K562 (cell line): ENCODE results near the gene NUBPL. TPM values are rescaled to one million over a fixed set of nuclear protein-coding genes. Genes with fewer than 3 reads are reported as not detected.

Experiments
- ARID2 ChIP-seq: fragments of 450-650 bp; IDR thresholded peaks from 2 replicates; pipeline ENCODE4 v1.6.1; 2017; ENCODE audit warnings: antibody characterized with exemption, mild to moderate bottlenecking
- CHAMP1 ChIP-seq: fragments of 450-650 bp; IDR thresholded peaks from 2 replicates; pipeline ENCODE4 v1.6.1; 2016; ENCODE audit warnings: mild to moderate bottlenecking
- CREB3L1 ChIP-seq: fragments of 450-650 bp; IDR thresholded peaks from 2 replicates; pipeline ENCODE4 v1.6.1; 2014; ENCODE audit warnings: low read depth, mild to moderate bottlenecking, moderate library complexity, borderline replicate concordance
- ERF ChIP-seq: fragments of 450-650 bp; formaldehyde crosslinking; IDR thresholded peaks from 2 replicates; pipeline ENCODE4 v1.4.0; 2020; ENCODE audit warnings: mild to moderate bottlenecking, mixed read lengths
- ETV1 ChIP-seq: fragments of 450-650 bp; conservative IDR thresholded peaks from 2 replicates; pipeline ENCODE4 v1.6.1; 2016; ENCODE audit warnings: missing genetic modification characterization, control low read depth, low read depth, missing compliant biosample characterization
- ETV5 ChIP-seq: sonication (generic); formaldehyde crosslinking; IDR thresholded peaks from 2 replicates; pipeline ENCODE4 v1.4.0; 2020; ENCODE audit warnings: low read depth, mild to moderate bottlenecking, missing genetic modification reagents
- MBD2 ChIP-seq: sonication (generic); IDR thresholded peaks from 2 replicates; pipeline ENCODE4 v1.6.1; 2016; ENCODE audit warnings: low read depth, borderline replicate concordance
- NFIC ChIP-seq: fragments of 450-650 bp; IDR thresholded peaks from 2 replicates; pipeline ENCODE4 v1.6.1; 2017; ENCODE audit warnings: mild to moderate bottlenecking, inconsistent platforms
- RBM14 ChIP-seq: fragments of 200-400 bp; formaldehyde crosslinking; IDR thresholded peaks from 2 replicates; pipeline ENCODE4 v1.6.1; 2018; ENCODE audit warnings: low read depth, mild to moderate bottlenecking, low read length, moderate library complexity, borderline replicate concordance; ENCODE audit not compliant: insufficient read depth
- SMAD4 ChIP-seq: fragments of 250-450 bp; sonication (Bioruptor Pico); conservative IDR thresholded peaks from 2 replicates; pipeline ENCODE4 v1.8.0; 2021; ENCODE audit warnings: inconsistent platforms, mild to moderate bottlenecking, moderate library complexity
- SNIP1 ChIP-seq: fragments of 450-650 bp; IDR thresholded peaks from 2 replicates; pipeline ENCODE4 v1.7.1; 2017; ENCODE audit warnings: low read depth, mild to moderate bottlenecking
- STAT6 ChIP-seq: sonication (generic); formaldehyde crosslinking; IDR thresholded peaks from 2 replicates; pipeline ENCODE4 v1.8.1; 2023; ENCODE audit warnings: mild to moderate bottlenecking, missing genetic modification reagents
- ZKSCAN1 ChIP-seq: fragments of 150-350 bp; IDR thresholded peaks from 2 replicates; pipeline ENCODE4 v1.6.1; 2016; ENCODE audit warnings: low read depth, low read length
- ZNF12 ChIP-seq: sonication (generic); formaldehyde crosslinking; IDR thresholded peaks from 2 replicates; pipeline ENCODE4 v1.4.0; 2020; ENCODE audit warnings: mild to moderate bottlenecking, missing genetic modification reagents
- ZNF740 ChIP-seq, 3 experiments: fragments of 200-800 bp in 1 of 3; sonication (Bioruptor generic) in 1 of 3; sonication (generic) in 1 of 3; formaldehyde crosslinking in 1 of 3; IDR thresholded peaks; 2 replicates each; pipeline versions ENCODE4 v1.6.1 to v1.8.0; 2016 to 2022; ENCODE audit warnings: mild to moderate bottlenecking in 2 of 3, missing compliant biosample characterization in 2 of 3, missing genetic modification characterization in 2 of 3, missing genetic modification reagents in 1 of 3
- polyA plus RNA-seq, 8 experiments: library from polyadenylated mRNA; depleted of rRNA in 4 of 8; stranded (reverse) in 5 of 8; unstranded in 3 of 8; fragments of >200 nt; fragmentation: Nextera tagmentation in 2 of 8; fragmentation: Illumina TruSeq in 1 of 8; extraction: Ambion mirVana in 2 of 8; extraction: Trizol in 1 of 8; gene quantifications; 2 replicates each; pipeline versions ENCODE4 v1.2.1 to v1.2.3, GENCODE V29; 2011 to 2014; ENCODE audit warnings: inconsistent platforms in 1 of 8, missing spikeins in 1 of 8
- total RNA-seq, 7 experiments: library from RNA; depleted of rRNA in 6 of 7; stranded (reverse); fragments of >200 nt in 6 of 7; fragmentation: Illumina TruSeq in 2 of 7; extraction: Trizol in 2 of 7; gene quantifications; 2 replicates each; pipeline versions ENCODE4 v1.2.1 to v1.2.3, GENCODE V29; 2011 to 2021; ENCODE audit warnings: low replicate concordance in 1 of 7
- TF ChIP-seq, protein P1 (sequence below): fragments of 250-450 bp; sonication (Bioruptor Pico); IDR thresholded peaks from 2 replicates; pipeline ENCODE4 v1.5.0; 2021
- TF ChIP-seq, protein P2 (sequence below), 2 experiments: fragments of 450-650 bp; IDR thresholded peaks; 2 replicates each; pipeline ENCODE4 v1.6.1; 2016

The NUBPL gene
- total and polyA plus RNA-seq, 9 of the 15 experiments (the other 6 are each of a cell fraction or from before 2014, with no cell fraction given), result 3.2 to 8.7 (median 6.1) TPM

- TF ChIP-seq STAT6 (CRISPR knock-in tag) (no peak), CHAMP1 (peak; percentile 54; the same call in 1 of the 2 replicates), MBD2 (peak; percentile 35; the same call in 1 of the 2 replicates), ETV1 (tag) (no peak), ARID2 (no peak), SMAD4 (CRISPR knock-in tag) (0 out of 2 replicates have a peak, but pooled peaks have one; percentile 30), CREB3L1 (peak; percentile 49; the same call in 1 of the 2 replicates), NFIC (peak; percentile 72), ZKSCAN1 (0 out of 2 replicates have a peak, but pooled peaks have one; percentile 28), ZNF740 (CRISPR knock-in tag; IDR thresholded peaks at IDR 0.05) (no peak), ZNF740 (tag; IDR thresholded peaks at IDR 0.05) (no peak), RBM14 (no peak), SNIP1 (no peak), ETV5 (no peak), ZNF12 (CRISPR knock-in tag) (no peak), ERF (no peak)
- TF ChIP-seq, protein P1, sequence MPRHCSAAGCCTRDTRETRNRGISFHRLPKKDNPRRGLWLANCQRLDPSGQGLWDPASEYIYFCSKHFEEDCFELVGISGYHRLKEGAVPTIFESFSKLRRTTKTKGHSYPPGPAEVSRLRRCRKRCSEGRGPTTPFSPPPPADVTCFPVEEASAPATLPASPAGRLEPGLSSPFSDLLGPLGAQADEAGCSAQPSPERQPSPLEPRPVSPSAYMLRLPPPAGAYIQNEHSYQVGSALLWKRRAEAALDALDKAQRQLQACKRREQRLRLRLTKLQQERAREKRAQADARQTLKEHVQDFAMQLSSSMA (CRISPR knock-in tag), result no peak
- TF ChIP-seq, protein P2, sequence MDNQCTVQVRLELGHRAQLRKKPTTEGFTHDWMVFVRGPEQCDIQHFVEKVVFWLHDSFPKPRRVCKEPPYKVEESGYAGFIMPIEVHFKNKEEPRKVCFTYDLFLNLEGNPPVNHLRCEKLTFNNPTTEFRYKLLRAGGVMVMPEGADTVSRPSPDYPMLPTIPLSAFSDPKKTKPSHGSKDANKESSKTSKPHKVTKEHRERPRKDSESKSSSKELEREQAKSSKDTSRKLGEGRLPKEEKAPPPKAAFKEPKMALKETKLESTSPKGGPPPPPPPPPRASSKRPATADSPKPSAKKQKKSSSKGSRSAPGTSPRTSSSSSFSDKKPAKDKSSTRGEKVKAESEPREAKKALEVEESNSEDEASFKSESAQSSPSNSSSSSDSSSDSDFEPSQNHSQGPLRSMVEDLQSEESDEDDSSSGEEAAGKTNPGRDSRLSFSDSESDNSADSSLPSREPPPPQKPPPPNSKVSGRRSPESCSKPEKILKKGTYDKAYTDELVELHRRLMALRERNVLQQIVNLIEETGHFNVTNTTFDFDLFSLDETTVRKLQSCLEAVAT (IDR thresholded peaks at IDR 0.05), result no peak
Observed at GRCh38 chr14:31561155-31561846, at the start of gene NUBPL (continued).
